Chondrocyte (in vitro differentiated cells): ENCODE data around the gene RAB2B. TPM values are rescaled to one million over a fixed set of nuclear protein-coding genes. Genes with fewer than 3 reads are reported as not detected.

Experiments
- DNase-seq: peaks from one replicate; pipeline ENCODE4 v3.0.0; 2021; ENCODE audit warnings: mixed read lengths, low spot score
- H3K27ac Mint-ChIP-seq: one replicate; pipeline ENCODE4 v1.8.0; 2021; ENCODE audit warnings: mild to moderate bottlenecking, moderate library complexity, mixed read lengths; ENCODE audit not compliant: unreplicated experiment
- H3K27me3 Mint-ChIP-seq: 2 replicates; pipeline ENCODE4 v1.8.0; 2021; ENCODE audit warnings: low read depth, mixed read lengths
- H3K36me3 Mint-ChIP-seq: 2 replicates; pipeline ENCODE4 v1.8.0; 2021; ENCODE audit warnings: low read depth, mixed read lengths
- H3K4me1 Mint-ChIP-seq: 2 replicates; pipeline ENCODE4 v1.8.0; 2021; ENCODE audit warnings: low read depth, mild to moderate bottlenecking, mixed read lengths
- H3K4me3 Mint-ChIP-seq: one replicate; pipeline ENCODE4 v1.8.0; 2021; ENCODE audit warnings: mild to moderate bottlenecking, moderate library complexity, mixed read lengths; ENCODE audit not compliant: unreplicated experiment
- H3K9me3 Mint-ChIP-seq: 2 replicates; pipeline ENCODE4 v1.8.0; 2021; ENCODE audit warnings: low read depth, mixed read lengths
- CTCF ChIP-seq: fragments of 200-600 bp; sonication (generic); IDR thresholded peaks from 2 replicates; pipeline ENCODE4 v1.5.0; 2021; ENCODE audit warnings: antibody characterized with exemption, mild to moderate bottlenecking, moderate library complexity
- total RNA-seq: library from RNA; stranded (reverse); gene quantifications from 3 replicates; pipeline ENCODE4 v1.2.1, GENCODE V29; 2021

RAB2B gene
- total RNA-seq, 1 donor from 2014 or later = 39.7 TPM

GRCh38 chr14:21476523-21476924, 235 bp downstream of the RAB2B start:
- peak overlapping the region; percentile 100 for H3K4me3 Mint-ChIP-seq
- peak overlapping the region; percentile 100 for H3K27ac Mint-ChIP-seq
- H3K4me1 Mint-ChIP-seq = peaks cover 26% of the 10 kb centered on the region
- H3K9me3 Mint-ChIP-seq = no peaks in the 10 kb centered on the region
- TF ChIP-seq CTCF = no peak
- no peak for DNase-seq
- H3K27me3 Mint-ChIP-seq = no peaks in the 10 kb centered on the region
- peaks cover 11% of the 10 kb centered on the region for H3K36me3 Mint-ChIP-seq

GRCh38 chr14:21475767-21476522, 814 bp downstream of the RAB2B start:
- Mint-ChIP-seq H3K27ac (peak overlapping the region; percentile 100), H3K36me3 (peaks cover 9% of the 10 kb centered on the region), H3K4me3 (peak overlapping the region; percentile 100), H3K4me1 (peaks cover 26% of the 10 kb centered on the region), H3K27me3 (no peaks in the 10 kb centered on the region), H3K9me3 (no peaks in the 10 kb centered on the region)
- TF ChIP-seq CTCF = no peak
- no peak for DNase-seq

- no peak overlapping the region for H3K4me3 Mint-ChIP-seq
- peaks cover 24% of the 10 kb centered on the region for H3K36me3 Mint-ChIP-seq
- DNase-seq = no peak
- TF ChIP-seq CTCF = no peak
- no peaks in the 10 kb centered on the region for H3K27me3 Mint-ChIP-seq
- peaks cover 7% of the 10 kb centered on the region for H3K4me1 Mint-ChIP-seq
- H3K27ac Mint-ChIP-seq = no peak overlapping the region
- H3K9me3 Mint-ChIP-seq = no peaks in the 10 kb centered on the region
Observed at GRCh38 chr14:21467616-21468015, 9.1 kb downstream of the RAB2B start.

DNA sequence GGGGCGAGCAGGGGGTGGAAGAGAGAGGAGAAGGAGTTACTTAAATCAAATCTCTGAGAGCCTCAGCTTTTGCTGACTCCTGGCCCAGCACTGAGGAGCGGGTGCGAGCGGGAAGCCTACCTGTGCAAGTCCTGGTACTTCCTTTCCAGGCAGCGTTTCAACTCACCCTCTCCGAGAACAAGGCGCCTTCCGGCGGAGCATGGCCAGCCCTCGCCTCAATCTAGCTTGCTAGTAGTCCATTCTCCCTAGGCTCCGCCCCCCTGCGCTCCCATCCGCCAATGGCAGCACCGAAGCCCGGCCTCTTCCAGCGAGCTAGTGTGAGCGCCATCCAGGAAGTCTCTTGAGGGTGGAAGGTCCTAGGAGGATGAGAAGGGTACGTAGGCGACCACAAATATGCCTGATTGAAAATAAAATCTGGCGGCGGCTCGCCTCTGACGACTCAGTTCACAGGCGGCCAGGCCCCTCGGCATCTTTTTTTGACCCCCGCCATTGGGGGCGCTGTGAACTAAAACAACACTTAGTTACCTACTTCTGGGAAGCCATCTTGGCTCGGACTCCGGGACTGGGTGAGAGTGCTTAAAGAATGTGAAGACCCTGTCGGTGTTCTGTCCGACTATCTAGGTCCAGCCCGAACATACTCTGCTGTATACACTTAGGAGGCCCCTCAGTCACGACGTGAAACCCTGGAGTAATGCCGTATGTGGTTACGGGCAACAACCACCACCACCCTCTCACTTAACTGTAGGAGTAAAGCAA, 20.7 kb downstream of the RAB2B start, which contains the start of gene CHD8:
TSS of gene CHD8 (minus strand) at position 212 of the 756 bp plus-strand sequence. CDS start 24,480 bp downstream, outside the sequence.
- Mint-ChIP-seq H3K36me3 (peaks cover 8% of the 10 kb centered on the region), H3K4me3 (peak within 1 kb of the TSS; percentile 91), H3K27ac (peak within 1 kb of the TSS; percentile 100), H3K4me1 (peaks cover 33% of the 10 kb centered on the region), H3K9me3 (no peaks in the 10 kb centered on the region), H3K27me3 (no peaks in the 10 kb centered on the region)
- peak; percentile 100 for DNase-seq
- peak; percentile 82 for TF ChIP-seq CTCF

DNA sequence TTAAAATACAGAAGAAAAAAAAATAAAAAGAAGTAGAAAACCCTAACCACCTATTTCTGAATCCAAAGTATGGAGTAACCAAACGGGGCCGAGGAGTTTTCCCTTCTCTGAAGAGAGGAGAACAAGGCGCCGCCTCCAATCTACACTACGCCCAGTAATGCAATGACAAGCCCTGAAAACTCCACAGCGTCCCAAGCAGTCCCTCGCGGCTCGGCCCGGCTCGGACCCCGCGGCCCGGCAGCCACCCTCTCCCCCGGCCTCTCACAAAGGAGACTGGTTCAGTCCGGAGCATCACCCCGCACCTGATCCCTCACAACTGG, 21.2 kb downstream of the RAB2B start:
- Mint-ChIP-seq H3K27ac (peak overlapping the region; percentile 100), H3K9me3 (no peaks in the 10 kb centered on the region), H3K4me1 (peaks cover 36% of the 10 kb centered on the region), H3K36me3 (peaks cover 5% of the 10 kb centered on the region), H3K27me3 (no peaks in the 10 kb centered on the region), H3K4me3 (peak overlapping the region; percentile 91)
- TF ChIP-seq CTCF = no peak
- no peak for DNase-seq
